GM12872 (cell line): Measurements from ENCODE around the gene DHRSX.

Source experiments
- TF ChIP-seq, protein P1 (sequence below): IDR thresholded peaks from 3 replicates; pipeline ENCODE4 v1.5.1; 2011; ENCODE audit warnings: low read depth, mild to moderate bottlenecking, low read length, moderate library complexity; ENCODE audit not compliant: insufficient read depth

DHRSX gene

GRCh38 chrX:2514131-2514530 is 13.4 kb upstream of the DHRSX start:
- TF ChIP-seq, protein P1, sequence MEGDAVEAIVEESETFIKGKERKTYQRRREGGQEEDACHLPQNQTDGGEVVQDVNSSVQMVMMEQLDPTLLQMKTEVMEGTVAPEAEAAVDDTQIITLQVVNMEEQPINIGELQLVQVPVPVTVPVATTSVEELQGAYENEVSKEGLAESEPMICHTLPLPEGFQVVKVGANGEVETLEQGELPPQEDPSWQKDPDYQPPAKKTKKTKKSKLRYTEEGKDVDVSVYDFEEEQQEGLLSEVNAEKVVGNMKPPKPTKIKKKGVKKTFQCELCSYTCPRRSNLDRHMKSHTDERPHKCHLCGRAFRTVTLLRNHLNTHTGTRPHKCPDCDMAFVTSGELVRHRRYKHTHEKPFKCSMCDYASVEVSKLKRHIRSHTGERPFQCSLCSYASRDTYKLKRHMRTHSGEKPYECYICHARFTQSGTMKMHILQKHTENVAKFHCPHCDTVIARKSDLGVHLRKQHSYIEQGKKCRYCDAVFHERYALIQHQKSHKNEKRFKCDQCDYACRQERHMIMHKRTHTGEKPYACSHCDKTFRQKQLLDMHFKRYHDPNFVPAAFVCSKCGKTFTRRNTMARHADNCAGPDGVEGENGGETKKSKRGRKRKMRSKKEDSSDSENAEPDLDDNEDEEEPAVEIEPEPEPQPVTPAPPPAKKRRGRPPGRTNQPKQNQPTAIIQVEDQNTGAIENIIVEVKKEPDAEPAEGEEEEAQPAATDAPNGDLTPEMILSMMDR: no peak

DNA sequence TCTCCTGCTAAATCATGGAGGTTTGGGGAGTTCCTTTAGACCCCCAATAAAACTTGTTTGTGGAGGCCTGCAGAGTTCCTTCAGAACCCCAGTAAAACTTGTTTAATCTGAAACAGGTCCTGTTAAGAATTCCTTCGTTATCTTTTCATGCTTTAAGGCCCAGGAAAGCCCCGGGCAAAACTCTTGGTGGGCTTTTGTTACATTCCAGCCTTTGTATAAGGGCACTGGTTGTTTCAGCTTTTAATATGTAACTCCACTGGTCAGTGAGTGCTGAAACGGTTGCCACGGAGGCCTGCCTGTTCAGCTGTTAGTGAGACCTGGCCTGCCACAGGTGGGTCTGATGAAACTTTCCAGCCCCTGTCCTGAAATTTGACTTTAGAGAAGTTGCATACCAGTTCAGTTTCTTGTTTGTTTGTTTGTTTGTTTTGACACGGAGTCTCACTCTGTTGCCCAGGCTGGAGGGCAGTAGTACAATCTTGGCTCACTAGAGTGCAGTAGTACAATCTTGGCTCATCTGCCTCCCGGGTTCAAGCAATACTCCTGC is 12.4 kb upstream of the DHRSX start:
- TF ChIP-seq, protein P1: 0 out of 3 replicates have a peak, but pooled peaks have one; percentile 10

DNA sequence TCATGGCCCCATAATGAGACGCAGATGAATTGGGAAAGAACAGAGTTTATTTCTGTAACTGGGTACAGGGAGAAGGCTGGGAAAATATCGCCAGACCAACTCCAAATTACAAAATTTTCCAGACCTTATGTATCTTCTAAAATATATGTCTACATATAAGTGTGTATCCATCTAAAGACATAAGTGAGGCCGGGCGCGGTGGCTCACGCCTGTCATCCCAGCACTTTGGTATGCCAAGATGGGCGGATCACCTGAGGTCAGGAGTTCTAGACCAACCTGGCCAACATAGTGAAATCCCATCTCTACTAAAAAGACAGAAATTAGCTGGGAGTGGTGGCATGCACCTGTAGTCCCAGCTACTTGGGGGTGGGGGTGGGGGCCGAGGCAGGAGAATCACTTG is 11.7 kb upstream of the DHRSX start:
- TF ChIP-seq, protein P1: no peak

DNA sequence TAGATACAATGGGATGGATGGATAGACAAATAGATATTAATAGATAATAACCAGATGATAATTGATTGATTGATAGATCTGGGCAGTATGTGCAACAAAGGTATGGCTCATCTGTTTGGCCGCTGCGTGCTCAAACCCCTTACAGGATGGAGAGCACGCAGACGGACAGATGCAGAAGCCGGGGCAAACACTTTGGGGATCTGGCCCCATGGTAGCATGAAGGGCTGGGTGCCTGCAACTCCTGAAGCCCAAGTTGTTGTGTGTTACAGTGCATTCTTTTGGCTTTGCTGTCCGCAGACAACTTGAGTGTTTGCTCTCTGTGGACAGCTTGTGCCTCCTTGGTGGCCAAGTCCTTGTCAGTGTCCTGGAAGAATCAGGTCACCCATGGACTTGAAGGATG is 10.6 kb upstream of the DHRSX start:
- TF ChIP-seq, protein P1: no peak

- TF ChIP-seq, protein P1: no peak
These were observed 8.0 kb upstream of the DHRSX start for GRCh38 chrX:2508648-2509335.

GRCh38 chrX:2507904-2508627 is 7.3 kb upstream of the DHRSX start:
- TF ChIP-seq, protein P1: no peak

DNA sequence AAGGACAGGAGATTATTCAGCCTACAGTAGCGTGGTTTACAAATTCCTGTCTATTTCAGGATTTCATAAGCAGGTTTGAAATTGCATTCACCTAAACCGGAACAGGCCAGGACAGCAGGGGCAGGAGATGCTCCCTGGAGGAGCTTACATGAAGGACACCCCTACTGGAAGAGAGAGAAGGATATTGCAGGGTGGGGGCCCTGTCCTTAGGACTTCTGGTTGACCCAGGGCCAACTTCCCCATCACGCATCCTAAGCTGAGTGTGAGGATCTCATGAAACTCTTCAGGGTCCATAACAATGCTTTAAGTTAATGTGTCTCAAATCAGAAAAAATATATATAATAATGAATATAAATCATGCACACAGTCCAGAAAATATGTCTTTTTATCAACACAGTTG is 6.4 kb upstream of the DHRSX start:
- TF ChIP-seq, protein P1: no peak
